Trophoblast cell (in vitro differentiated cells and primary cell): ENCODE data around the gene ZNF598.

Experiments used
- DNase-seq, 2 donors: peaks; one replicate each; pipeline ENCODE4 v3.0.0-alpha.2; 2016
- H2AFZ ChIP-seq: 2 replicates; pipeline ENCODE4 v1.6.1; 2013; ENCODE audit warnings: low read length, moderate library complexity, mild to moderate bottlenecking; ENCODE audit not compliant: insufficient read depth, poor library complexity
- H2AK5ac ChIP-seq: 2 replicates; pipeline ENCODE4 v1.6.1; 2013; ENCODE audit warnings: mild to moderate bottlenecking, low read length
- H2BK120ac ChIP-seq: 2 replicates; pipeline ENCODE4 v1.6.1; 2013; ENCODE audit warnings: low read length, mild to moderate bottlenecking, moderate library complexity; ENCODE audit not compliant: insufficient read depth, poor library complexity
- H2BK12ac ChIP-seq: 2 replicates; pipeline ENCODE4 v1.6.1; 2013; ENCODE audit warnings: mild to moderate bottlenecking, low read length, moderate library complexity
- H2BK5ac ChIP-seq: 2 replicates; pipeline ENCODE4 v1.6.1; 2013; ENCODE audit warnings: low read length, low read depth, moderate library complexity, mild to moderate bottlenecking; ENCODE audit not compliant: poor library complexity
- H3K14ac ChIP-seq: 2 replicates; pipeline ENCODE4 v1.6.1; 2013; ENCODE audit warnings: mild to moderate bottlenecking, low read length
- H3K18ac ChIP-seq: 2 replicates; pipeline ENCODE4 v1.6.1; 2013; ENCODE audit warnings: mild to moderate bottlenecking, low read length
- H3K23ac ChIP-seq: 2 replicates; pipeline ENCODE4 v1.6.1; 2013; ENCODE audit warnings: low read length
- H3K27ac ChIP-seq: 2 replicates; pipeline ENCODE4 v1.5.1; 2013; ENCODE audit warnings: low read depth, mild to moderate bottlenecking, inconsistent platforms, low read length, moderate library complexity
- H3K27me3 ChIP-seq: 2 replicates; pipeline ENCODE4 v1.6.1; 2013; ENCODE audit warnings: inconsistent platforms, mild to moderate bottlenecking, low read length, moderate library complexity; ENCODE audit not compliant: insufficient read depth
- H3K36me3 ChIP-seq, 2 experiments: 1 replicate in 1 of 2; 2 replicates in 1 of 2; pipeline ENCODE4 v1.6.1; 2013; ENCODE audit warnings: low read length in 2 of 2, mild to moderate bottlenecking in 2 of 2, moderate library complexity in 1 of 2; ENCODE audit not compliant: insufficient read depth in 2 of 2, control insufficient read depth in 1 of 2
- H3K4ac ChIP-seq: 2 replicates; pipeline ENCODE4 v1.6.1; 2013; ENCODE audit warnings: low read depth, mild to moderate bottlenecking, low read length, moderate library complexity
- H3K4me1 ChIP-seq, 2 experiments: 1 replicate in 1 of 2; 2 replicates in 1 of 2; pipeline ENCODE4 v1.6.1; 2013; ENCODE audit warnings: low read length in 2 of 2, mild to moderate bottlenecking in 2 of 2, moderate library complexity in 1 of 2; ENCODE audit not compliant: insufficient read depth in 2 of 2, control insufficient read depth in 1 of 2
- H3K4me2 ChIP-seq: 2 replicates; pipeline ENCODE4 v1.6.1; 2013; ENCODE audit warnings: inconsistent platforms, mild to moderate bottlenecking, low read length, moderate library complexity
- H3K4me3 ChIP-seq: 2 replicates; pipeline ENCODE4 v1.5.1; 2013; ENCODE audit warnings: mild to moderate bottlenecking, low read depth, low read length, inconsistent platforms
- H3K79me1 ChIP-seq: one replicate; pipeline ENCODE4 v1.6.1; 2013; ENCODE audit warnings: low read length
- H3K79me2 ChIP-seq: 2 replicates; pipeline ENCODE4 v1.6.1; 2013; ENCODE audit warnings: low read length, mild to moderate bottlenecking; ENCODE audit not compliant: control insufficient read depth, insufficient read depth, poor library complexity
- H3K9ac ChIP-seq: 2 replicates; pipeline ENCODE4 v1.6.1; 2013; ENCODE audit warnings: mild to moderate bottlenecking, low read length
- H3K9me3 ChIP-seq: 2 replicates; pipeline ENCODE4 v1.6.1; 2013; ENCODE audit warnings: low read depth, mild to moderate bottlenecking, control low read depth, inconsistent platforms, low read length; ENCODE audit not compliant: insufficient read depth
- H4K12ac ChIP-seq: 2 replicates; pipeline ENCODE4 v1.6.1; 2013; ENCODE audit warnings: low read depth, mild to moderate bottlenecking, low read length, moderate library complexity
- H4K8ac ChIP-seq: 2 replicates; pipeline ENCODE4 v1.6.1; 2013; ENCODE audit warnings: low read depth, mild to moderate bottlenecking, low read length, moderate library complexity
- H4K91ac ChIP-seq: one replicate; pipeline ENCODE4 v1.6.1; 2013; ENCODE audit warnings: low read depth, mild to moderate bottlenecking, low read length, moderate library complexity
- WGBS: extraction: QIAGEN DNeasy Blood & Tissue Kit; methylation state at CpG from one replicate; pipeline ENCODE4 v1.1.7; 2013; ENCODE audit warnings: missing lambda C conversion rate; ENCODE audit not compliant: insufficient read length, insufficient coverage; ENCODE audit errors: extremely low coverage; 5-methylcytosine and 5-hydroxymethylcytosine counted together

The ZNF598 gene

DNA sequence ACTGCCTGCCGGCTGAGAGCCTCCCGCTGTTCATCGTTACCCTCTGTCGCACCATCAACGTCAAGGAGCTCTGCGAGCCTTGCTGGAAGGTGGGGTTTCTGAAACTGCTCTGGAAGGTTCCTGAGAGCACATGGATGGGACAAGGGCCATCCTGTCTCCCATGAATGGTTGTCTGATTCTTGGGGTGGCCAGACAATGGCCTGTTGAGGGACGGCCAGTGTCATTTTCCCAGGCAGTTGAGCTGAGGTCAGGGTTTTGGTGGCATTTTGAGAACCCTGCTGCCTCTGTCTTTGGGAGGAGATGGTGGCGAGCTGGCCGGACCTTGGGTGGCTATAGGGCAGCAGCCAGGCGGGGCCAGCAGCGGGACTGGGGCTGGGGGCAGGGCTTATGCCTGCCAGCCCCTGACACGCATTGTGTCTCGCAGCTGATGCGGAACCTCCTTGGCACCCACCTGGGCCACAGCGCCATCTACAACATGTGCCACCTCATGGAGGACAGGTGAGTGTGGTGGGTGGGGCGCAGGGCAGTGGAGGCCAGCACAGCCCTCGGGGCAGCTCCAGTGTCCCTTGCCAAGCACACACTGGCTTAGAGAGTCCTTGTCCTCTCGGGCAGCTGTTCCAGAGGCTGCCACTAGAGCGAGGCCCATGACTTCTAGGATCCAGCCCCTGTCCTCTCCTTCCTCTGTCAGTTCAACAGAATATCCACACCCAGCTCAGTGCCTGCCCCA lies 47.2 kb upstream of the ZNF598 start:
- Histone ChIP-seq H3K27ac (no peak overlapping the region), H3K4me3 (no peak overlapping the region), H3K4ac (no peak overlapping the region), H3K9ac (no peak overlapping the region), H3K4me1 (no peaks in the 10 kb centered on the region), H2BK12ac (no peak overlapping the region), H2AFZ (no peak overlapping the region), H3K4me2 (no peak overlapping the region), H3K27me3 (no peaks in the 10 kb centered on the region), H2AK5ac (no peak overlapping the region), H2BK5ac (no peak overlapping the region), H3K9me3 (peaks cover 6% of the 10 kb centered on the region), H4K12ac (no peak overlapping the region), H3K79me2 (no peaks in the 10 kb centered on the region), H3K79me1 (no peaks in the 10 kb centered on the region), H4K8ac (no peak overlapping the region), H2BK120ac (no peak overlapping the region), H4K91ac (no peak overlapping the region), H3K36me3 (peaks cover 70 to 75% of the 10 kb centered on the region in 2 experiments), H3K14ac (no peak overlapping the region), H3K18ac (no peak overlapping the region), H3K23ac (no peak overlapping the region)
- WGBS: no CpG with 5 or more reads among the region's 19 CpGs
- DNase-seq: no peak

DNA sequence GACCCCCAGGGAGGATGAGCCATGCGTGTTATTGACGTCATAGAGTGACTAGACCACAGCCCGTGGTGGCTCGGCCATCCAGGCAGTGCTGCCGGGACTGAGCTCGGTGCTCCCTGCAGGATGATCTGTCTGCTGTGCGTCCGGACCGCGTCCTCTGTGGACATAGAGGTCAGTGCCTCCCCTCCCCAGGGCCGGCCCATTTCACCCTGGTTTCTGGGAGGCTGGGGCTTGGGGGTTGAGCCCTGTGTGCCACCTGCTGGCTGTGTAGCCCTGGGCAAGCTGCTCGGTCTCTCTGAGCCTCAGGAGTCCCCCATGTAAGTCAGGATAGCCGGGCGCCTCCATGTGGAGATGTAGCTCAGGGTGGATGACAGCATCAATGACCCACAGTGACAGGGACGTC lies 46.5 kb upstream of the ZNF598 start:
- H3K4me2 ChIP-seq: no peak overlapping the region
- H3K9ac ChIP-seq: no peak overlapping the region
- no peak overlapping the region for H4K91ac ChIP-seq
- H2BK12ac ChIP-seq: no peak overlapping the region
- no CpG with 5 or more reads among the region's 15 CpGs for WGBS
- no peak overlapping the region for H3K4me3 ChIP-seq
- H3K79me2 ChIP-seq: no peaks in the 10 kb centered on the region
- peaks cover 6% of the 10 kb centered on the region for H3K9me3 ChIP-seq
- no peak overlapping the region for H4K8ac ChIP-seq
- H2BK5ac ChIP-seq: no peak overlapping the region
- no peaks in the 10 kb centered on the region for H3K27me3 ChIP-seq
- H3K27ac ChIP-seq: no peak overlapping the region
- H2BK120ac ChIP-seq: no peak overlapping the region
- no peak overlapping the region for H2AK5ac ChIP-seq
- H2AFZ ChIP-seq: no peak overlapping the region
- no peak overlapping the region for H4K12ac ChIP-seq
- H3K79me1 ChIP-seq: no peaks in the 10 kb centered on the region
- H3K4ac ChIP-seq: no peak overlapping the region
- H3K4me1 ChIP-seq: no peaks in the 10 kb centered on the region
- no peak overlapping the region for H3K14ac ChIP-seq
- no peak overlapping the region for H3K18ac ChIP-seq
- peaks cover 72 to 76% of the 10 kb centered on the region in 2 experiments for H3K36me3 ChIP-seq
- no peak overlapping the region for H3K23ac ChIP-seq
- no peak for DNase-seq

DNA sequence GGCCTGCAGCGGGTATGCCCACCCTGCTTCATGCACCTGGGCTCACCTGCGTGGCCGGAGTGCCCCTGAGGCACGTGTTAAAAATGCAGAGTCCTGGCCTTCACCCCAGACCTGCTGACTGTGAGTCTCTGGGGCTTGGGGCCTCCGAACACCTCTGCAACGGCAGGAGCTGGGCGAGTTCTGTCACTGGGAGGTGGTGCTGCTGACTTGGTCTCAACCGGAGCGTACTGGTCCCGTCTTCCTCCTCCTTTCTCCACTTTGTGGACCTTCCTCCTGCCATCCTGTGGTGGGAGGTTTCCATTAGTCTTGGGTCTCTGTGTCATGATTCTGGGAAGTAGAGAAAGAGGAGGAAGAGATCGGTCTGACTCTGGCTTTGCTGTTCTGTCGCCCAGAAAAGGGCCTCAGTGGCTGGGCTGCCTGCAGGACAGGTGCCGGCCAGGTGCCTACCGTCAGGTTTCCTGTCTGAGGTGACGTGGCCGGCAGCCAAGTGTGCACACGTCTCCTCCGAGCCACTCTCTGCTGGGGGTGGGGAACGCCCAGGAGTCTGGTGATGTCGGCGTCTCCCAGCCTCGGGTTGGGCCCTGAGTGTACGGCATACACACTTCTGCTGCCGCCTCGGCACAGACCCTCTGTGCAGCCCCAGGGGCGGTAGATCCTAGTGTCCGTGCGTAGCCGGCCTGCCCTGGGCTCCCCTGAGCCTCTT lies 45.1 kb upstream of the ZNF598 start:
- no peak overlapping the region for H3K4me2 ChIP-seq
- no peaks in the 10 kb centered on the region for H3K27me3 ChIP-seq
- no peak overlapping the region for H2AK5ac ChIP-seq
- peaks cover 62 to 68% of the 10 kb centered on the region in 2 experiments for H3K36me3 ChIP-seq
- no CpG with 5 or more reads among the region's 29 CpGs for WGBS
- no peak for DNase-seq
- H4K12ac ChIP-seq: no peak overlapping the region
- H3K4me1 ChIP-seq: no peaks in the 10 kb centered on the region
- H2BK12ac ChIP-seq: no peak overlapping the region
- no peak overlapping the region for H3K4ac ChIP-seq
- peaks cover 6% of the 10 kb centered on the region for H3K9me3 ChIP-seq
- no peak overlapping the region for H3K14ac ChIP-seq
- no peak overlapping the region for H4K91ac ChIP-seq
- no peak overlapping the region for H3K18ac ChIP-seq
- H3K27ac ChIP-seq: no peak overlapping the region
- H3K79me2 ChIP-seq: no peaks in the 10 kb centered on the region
- H3K23ac ChIP-seq: no peak overlapping the region
- no peak overlapping the region for H2AFZ ChIP-seq
- no peak overlapping the region for H4K8ac ChIP-seq
- H3K4me3 ChIP-seq: no peak overlapping the region
- no peak overlapping the region for H3K9ac ChIP-seq
- H3K79me1 ChIP-seq: no peaks in the 10 kb centered on the region
- H2BK5ac ChIP-seq: no peak overlapping the region
- H2BK120ac ChIP-seq: no peak overlapping the region

DNA sequence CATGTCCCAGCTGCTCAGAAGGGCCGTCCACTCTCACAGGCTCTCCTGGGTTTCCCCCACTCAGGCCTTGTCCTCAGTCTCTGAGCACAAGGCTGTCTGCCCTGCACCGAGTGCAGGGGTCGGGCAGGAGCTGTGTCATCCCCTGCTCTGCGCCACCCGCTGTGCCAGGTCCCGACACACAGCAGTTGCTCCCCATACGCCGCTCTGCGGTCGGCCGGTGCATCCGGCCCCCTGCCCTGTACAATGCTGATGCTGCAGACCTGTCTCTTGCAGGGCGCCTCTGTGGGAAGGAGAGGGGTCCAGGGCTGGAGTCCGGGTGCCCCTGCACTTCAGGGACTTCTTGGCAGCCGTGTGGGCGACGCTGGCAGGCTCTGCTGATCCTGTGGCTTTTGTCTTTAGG lies 44.3 kb upstream of the ZNF598 start:
- no peaks in the 10 kb centered on the region for H3K79me1 ChIP-seq
- H3K9ac ChIP-seq: no peak overlapping the region
- no peak overlapping the region for H2AK5ac ChIP-seq
- H3K14ac ChIP-seq: no peak overlapping the region
- H3K79me2 ChIP-seq: no peaks in the 10 kb centered on the region
- H3K4me1 ChIP-seq: no peaks in the 10 kb centered on the region
- H4K91ac ChIP-seq: no peak overlapping the region
- H4K12ac ChIP-seq: no peak overlapping the region
- H3K18ac ChIP-seq: no peak overlapping the region
- H3K27ac ChIP-seq: no peak overlapping the region
- no CpG with 5 or more reads among the region's 17 CpGs for WGBS
- H2BK5ac ChIP-seq: no peak overlapping the region
- no peak for DNase-seq
- peaks cover 6% of the 10 kb centered on the region for H3K9me3 ChIP-seq
- H3K4me3 ChIP-seq: no peak overlapping the region
- no peak overlapping the region for H4K8ac ChIP-seq
- H2BK120ac ChIP-seq: no peak overlapping the region
- H3K4ac ChIP-seq: no peak overlapping the region
- H2AFZ ChIP-seq: no peak overlapping the region
- H3K23ac ChIP-seq: no peak overlapping the region
- no peak overlapping the region for H2BK12ac ChIP-seq
- peaks cover 61 to 68% of the 10 kb centered on the region in 2 experiments for H3K36me3 ChIP-seq
- no peaks in the 10 kb centered on the region for H3K27me3 ChIP-seq
- H3K4me2 ChIP-seq: no peak overlapping the region
